Bone marrow (tissue), 2 donors: ENCODE results near the gene ATP6V1G1.
A peak's percentile ranks its signal among the peaks of the same experiment; 100 is the strongest.

ENCODE experiments used
- DNase-seq, 2 donors: peaks; one replicate each; lab custom pipeline; 2025; lab: John Stamatoyannopoulos, UW

ATP6V1G1 gene

DNA sequence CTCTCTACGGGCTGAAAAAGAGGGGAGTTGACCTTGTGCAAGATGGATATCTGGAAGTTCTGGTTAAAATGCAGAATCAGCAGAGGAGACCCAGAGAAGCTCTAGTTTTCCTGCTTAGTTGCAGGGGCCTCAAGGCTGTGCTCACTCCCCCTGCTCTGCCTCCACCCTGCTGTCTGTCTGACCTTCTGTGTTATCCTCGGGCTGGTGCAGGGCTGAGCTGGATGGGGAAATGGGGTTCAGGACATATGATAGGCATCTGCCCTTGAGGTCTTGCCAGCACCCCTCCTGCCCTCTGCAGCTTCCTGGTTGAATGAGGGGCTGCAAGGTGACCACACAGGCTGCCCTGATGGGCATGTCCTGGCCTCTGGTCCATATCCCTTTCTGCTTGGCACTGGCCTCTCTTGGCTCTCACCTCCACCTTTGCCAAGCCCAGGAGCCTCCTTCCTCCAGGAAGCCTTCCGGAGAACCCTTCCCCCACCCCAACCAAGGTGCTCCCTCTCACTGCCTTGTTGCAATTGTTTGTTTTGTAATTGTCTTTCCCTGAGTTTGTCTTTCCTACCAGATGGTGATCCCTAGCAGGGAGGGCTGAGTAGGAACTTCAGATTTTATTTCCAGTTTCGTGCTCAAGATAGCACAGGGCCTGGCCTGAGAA is 24.8 kb downstream of the ATP6V1G1 start:
- DNase-seq = no peak

DNA sequence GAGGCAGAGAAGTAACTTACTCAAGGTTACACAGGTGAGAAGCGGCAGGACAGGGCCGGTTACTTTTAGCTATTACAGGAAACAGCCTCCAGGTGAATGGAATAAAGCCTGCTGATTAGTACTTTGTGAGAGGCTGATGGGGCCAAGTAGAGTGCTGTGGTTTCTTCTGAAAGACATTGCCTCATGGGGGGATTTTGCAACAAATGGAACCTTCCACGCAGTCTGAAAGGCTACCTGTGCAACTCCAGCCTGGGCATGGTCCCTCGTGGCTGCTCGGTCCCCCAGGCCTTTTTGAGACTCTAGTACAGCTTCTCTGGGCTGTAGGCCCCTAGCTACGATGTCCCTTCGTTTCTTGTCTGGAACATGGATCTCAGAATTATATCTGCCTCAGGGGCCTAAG is 25.5 kb downstream of the ATP6V1G1 start:
- DNase-seq = no peak

DNA sequence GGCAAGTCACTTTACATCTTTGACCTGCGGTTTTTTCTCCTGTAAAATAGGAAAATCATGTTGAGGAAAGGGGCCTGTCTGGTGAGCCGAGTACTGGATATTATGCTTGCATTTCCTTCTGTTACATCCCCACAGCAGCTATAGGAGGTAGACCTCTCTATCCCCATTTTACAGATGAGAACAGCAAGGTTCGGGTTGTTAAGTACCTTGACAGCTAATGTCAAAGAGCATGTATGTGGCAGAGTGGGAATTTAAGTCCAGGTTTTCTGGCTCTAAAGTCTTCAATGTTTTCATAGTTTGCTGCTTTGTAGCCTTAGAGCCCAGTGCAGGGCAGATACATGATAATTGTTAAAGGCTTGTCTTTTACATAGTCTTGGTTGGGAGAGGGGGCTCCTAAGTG is 26.4 kb downstream of the ATP6V1G1 start:
- DNase-seq = no peak

DNA sequence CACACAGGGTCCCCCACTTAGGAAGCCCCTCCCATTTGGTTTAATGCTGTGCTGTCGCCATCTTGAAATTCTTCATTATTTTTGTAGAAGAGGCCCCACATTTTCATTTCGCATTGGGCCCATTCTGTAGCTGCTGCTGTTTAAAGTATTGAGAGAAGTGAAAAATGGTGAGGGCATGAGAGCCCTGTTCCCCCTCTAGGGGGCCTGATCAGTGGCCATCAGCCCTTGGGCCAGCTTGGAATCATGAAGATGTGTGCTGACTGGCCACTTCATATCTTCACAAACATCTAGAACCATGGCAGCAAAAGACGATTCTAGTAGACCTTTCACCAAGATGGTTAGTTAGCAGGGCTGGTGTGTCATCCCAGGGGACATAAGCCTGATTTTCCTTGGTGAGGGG is 26.8 kb downstream of the ATP6V1G1 start:
- no peak for DNase-seq

DNA sequence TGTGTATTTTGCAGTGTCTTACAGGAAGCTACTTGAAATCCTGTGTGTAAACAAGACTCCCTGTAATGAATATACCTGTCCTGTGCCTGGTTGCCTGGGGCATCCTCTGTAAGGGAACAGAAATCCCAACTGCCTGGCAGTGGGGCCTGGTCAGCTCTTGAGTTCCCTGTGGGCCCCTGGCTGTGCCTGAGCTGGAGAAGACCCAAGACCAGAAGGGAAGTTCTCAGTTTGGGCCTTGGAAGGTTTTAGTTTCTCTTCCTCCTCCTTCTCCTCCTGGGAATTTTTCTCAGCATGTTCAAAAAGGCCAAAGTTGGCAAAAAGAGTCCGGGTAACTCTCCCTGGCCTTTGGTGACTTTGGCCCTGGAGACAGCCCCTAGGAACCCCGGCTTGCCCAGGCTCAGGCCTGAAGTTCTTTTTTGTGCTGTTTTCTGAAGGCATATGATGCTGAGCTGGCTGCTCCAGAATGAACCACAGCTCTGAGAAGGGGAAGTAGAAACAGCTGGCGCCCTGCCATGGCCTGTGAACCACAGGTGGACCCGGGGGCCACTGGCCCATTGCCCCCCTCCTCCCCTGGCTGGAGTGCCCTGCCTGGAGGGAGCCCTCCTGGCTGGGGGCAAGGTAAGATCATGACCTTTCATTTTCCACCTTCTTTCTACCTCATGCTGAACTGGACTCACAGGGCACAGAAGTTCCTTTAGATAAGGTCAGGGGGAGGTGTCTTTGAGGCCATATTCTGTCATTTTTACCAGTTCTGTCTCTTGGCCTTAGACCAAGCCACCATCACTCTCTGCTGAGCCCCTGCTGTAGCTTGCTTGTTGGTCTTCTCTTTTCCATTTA is 29.3 kb downstream of the ATP6V1G1 start:
- DNase-seq = peak; percentile 58 to 76

DNA sequence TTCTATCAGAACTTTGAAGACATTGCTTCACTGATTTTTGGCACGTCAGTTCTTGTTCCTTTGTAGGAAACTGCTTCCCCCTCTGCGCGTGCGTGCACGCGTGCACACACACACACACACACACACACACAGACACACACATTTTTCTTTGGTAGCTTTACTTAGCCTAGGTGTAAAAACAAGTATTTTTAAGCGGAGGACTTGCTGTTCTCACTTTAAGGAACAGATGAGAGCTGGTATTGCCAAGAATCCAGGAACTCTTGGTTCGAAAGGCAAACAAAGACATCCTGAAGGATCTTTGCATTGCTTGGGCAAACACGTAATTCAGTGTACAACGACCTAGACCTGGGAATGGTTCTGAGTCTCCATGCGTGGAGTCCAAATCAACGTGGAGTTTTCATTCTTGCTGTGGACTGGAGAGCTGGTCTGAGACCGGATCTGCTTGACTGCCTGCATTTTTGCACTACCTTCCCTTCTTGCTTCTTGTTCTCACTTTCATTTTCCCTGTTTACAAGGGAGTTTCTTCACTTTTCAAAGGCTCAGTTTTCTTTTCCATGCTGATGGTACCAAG is 31.7 kb downstream of the ATP6V1G1 start:
- DNase-seq = no peak

GRCh38 chr9:114621561-114621960 is 34.0 kb downstream of the ATP6V1G1 start:
- DNase-seq = no peak

- DNase-seq = no peak
Measured at GRCh38 chr9:114621975-114622609, 34.5 kb downstream of the ATP6V1G1 start.

- no peak for DNase-seq
Measured at GRCh38 chr9:114624677-114625076, 37.1 kb downstream of the ATP6V1G1 start.

DNA sequence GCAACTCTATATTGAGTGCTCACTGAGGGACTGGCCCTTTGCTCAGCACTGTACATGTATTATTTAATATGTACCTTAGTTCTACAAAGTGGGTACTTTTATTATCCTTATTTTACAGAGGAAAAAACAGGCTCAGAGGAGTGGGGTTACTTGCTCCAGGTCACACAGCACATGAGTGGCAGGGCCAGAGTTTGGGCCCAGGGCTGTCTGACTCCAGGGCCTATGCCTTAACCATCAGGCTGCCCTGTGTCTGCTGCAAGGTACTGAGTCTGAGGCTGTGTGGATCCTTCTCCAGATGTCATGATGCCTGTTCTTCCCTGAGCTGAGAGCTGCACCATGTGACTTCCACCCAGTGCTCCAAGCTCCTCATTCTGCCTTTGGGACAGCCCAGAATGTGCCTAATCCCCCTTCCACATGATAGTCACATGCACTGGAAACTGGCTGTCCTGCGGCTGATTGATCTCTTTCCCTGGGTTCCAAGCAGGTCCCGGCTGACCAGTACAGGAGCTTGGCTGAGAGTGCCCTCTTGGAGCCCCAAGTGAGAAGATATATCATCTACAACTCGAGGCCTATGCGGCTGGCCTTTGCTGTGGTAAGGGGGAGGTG is 38.9 kb downstream of the ATP6V1G1 start:
- DNase-seq = no peak

DNA sequence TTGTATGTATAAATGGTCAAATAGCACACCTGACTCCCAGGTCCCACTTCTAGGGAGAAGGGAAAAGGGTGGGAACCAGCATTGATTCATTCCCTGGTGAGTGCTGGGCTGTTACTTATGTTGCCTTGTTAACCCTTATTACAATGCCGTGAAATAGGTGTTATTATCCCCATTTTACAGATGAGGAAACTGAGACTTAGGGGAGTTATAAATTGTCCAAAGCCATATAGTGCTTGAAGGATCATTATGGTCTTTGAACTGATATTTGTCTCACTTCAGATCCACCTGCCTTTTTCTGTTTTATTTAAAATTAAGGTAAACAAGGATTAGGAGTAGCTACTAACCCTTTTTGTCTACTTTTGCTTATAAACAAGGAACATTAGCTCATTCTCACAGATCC is 40.0 kb downstream of the ATP6V1G1 start:
- DNase-seq = no peak

GRCh38 chr9:114629563-114630090 is 42.1 kb downstream of the ATP6V1G1 start:
- no peak for DNase-seq

DNA sequence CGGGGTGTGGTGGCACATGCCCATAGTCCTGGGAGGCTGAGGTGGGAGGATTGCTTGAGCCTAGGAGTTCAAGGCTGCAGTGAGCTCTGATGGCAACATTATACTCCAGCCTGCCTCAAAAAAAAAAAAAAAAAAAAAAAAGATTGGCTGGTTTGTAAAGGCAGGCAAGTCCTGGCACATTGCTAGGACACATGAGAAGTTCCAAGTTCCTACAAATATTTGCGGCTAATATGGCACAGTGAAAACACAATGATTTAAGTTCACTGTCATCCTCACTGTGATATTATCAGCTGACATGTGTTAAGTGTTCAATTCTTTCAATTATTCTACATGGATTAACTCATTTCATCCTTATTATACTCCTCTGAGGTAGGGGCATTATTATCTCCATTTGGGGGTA is 43.6 kb downstream of the ATP6V1G1 start:
- no peak for DNase-seq

GRCh38 chr9:114633438-114634089 is 46.0 kb downstream of the ATP6V1G1 start:
- DNase-seq = no peak

- no peak for DNase-seq
Measured at GRCh38 chr9:114634387-114634786, 46.8 kb downstream of the ATP6V1G1 start.

DNA sequence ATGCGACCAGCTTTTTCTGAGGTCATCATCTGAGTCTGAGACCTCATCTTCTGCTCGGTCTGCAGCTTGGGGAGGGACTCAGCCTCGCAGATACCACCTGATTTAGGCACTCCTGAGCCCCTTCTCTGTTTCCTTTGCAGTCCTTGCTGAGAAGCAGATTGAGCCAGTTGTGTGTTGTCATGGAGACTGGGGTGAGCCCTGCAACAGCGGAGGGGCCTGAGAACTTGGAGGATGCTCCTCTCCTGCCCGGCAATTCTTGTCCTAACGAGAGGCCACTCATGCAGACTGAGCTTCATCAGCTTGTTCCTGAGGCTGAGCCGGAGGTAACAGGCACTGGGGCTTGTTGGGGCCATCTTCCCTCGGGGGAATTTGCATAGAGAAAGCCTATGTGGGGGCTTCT is 50.8 kb downstream of the ATP6V1G1 start:
- DNase-seq = no peak

- DNase-seq = peak in 1 of 2 donors; percentile 38
Measured at GRCh38 chr9:114641967-114642366, 54.4 kb downstream of the ATP6V1G1 start.

DNA sequence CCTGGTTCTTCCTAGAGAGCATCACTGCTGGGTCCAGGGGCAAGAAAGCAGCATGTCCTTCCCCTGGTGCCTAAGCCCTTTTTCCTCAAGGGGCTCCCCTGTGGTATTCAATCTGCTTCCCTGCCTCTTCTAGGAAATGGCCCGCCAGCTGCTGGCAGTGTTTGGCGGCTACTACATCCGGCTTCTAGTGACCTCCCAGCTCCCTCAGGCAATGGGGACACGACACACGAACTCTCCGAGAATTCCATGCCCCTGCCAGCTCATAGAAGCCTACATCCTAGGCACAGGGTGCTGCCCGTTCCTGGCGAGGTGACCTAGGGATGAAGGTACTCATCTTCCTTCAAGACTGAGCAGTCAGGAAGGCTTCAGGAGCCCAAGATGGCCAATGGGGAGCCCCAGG is 55.4 kb downstream of the ATP6V1G1 start:
- no peak for DNase-seq

DNA sequence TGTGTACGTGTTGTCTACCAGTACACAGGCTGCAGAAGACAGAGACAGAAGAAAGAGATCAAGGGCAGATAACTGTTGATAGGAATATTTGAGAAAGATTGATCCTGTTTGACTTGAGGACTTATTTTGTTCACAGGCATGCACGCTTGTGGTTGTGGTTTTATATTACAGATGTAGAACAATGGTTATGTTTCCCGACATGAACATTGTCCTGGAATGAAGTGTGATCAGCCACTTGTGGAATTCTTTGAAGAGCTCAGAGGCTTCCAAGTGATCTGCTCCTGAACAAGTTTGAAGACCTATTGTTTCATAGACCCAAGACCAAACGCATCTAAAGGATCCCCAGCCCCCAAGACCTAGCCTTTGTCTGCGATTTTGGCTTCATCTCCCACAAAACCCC is 56.3 kb downstream of the ATP6V1G1 start:
- DNase-seq = no peak
